LNCaP clone FGC (cell line): Measurements from ENCODE around the gene SLC6A12.
"Not testable (repeated sequence)": the region's sequence is repeated elsewhere in the genome, so short reads cannot be mapped to it uniquely, and the experiment has no call there.

Experiments used
- DNase-seq: peaks from one replicate; pipeline ENCODE4 v3.0.0-alpha.2; 2011; ENCODE audit warnings: low read depth
- H3K4me3 ChIP-seq: 2 replicates; pipeline ENCODE4 v1.5.1; 2011; ENCODE audit warnings: mild to moderate bottlenecking, low read depth, low read length, control low read depth
- CTCF ChIP-seq: IDR thresholded peaks from 2 replicates; pipeline ENCODE4 v1.5.1; 2012; ENCODE audit warnings: mild to moderate bottlenecking; ENCODE audit not compliant: control insufficient read depth, insufficient read depth; ENCODE audit errors: extremely low read depth

Gene SLC6A12

GRCh38 chr12:191541-191940, 22.4 kb downstream of the SLC6A12 start:
- DNase-seq, result no peak
- TF ChIP-seq CTCF, result no peak
- no peak overlapping the region for H3K4me3 ChIP-seq

- H3K4me3 ChIP-seq, result no peak overlapping the region
- DNase-seq, result no peak
- TF ChIP-seq CTCF, result no peak
Measured at GRCh38 chr12:190881-191280, 23.1 kb downstream of the SLC6A12 start.

GRCh38 chr12:189622-189962, 24.4 kb downstream of the SLC6A12 start:
- no peak overlapping the region for H3K4me3 ChIP-seq
- no peak for DNase-seq
- no peak for TF ChIP-seq CTCF

GRCh38 chr12:188910-189621, 24.9 kb downstream of the SLC6A12 start:
- H3K4me3 ChIP-seq, result peak overlapping the region; percentile 38

GRCh38 chr12:187986-188909, 25.7 kb downstream of the SLC6A12 start:
- DNase-seq, result not testable (repeated sequence)
- peak overlapping the region; percentile 38 for H3K4me3 ChIP-seq

More at GRCh38 chr12:188910-189621, 24.9 kb downstream of the SLC6A12 start:
- no peak for DNase-seq
- peak; percentile 81 for TF ChIP-seq CTCF

- H3K4me3 ChIP-seq, result no peak overlapping the region
- TF ChIP-seq CTCF, result no peak
- no peak for DNase-seq
Measured at GRCh38 chr12:186006-186625, 27.8 kb downstream of the SLC6A12 start.

GRCh38 chr12:185576-185955, 28.4 kb downstream of the SLC6A12 start:
- DNase-seq, result no peak
- no peak for TF ChIP-seq CTCF
- H3K4me3 ChIP-seq, result no peak overlapping the region
